Hypothalamus (tissue), 51 donors: Measurements from ENCODE around the gene SPOCK2.

Source experiments
- DNase-seq, 51 donors: peaks; one replicate each; lab custom pipeline; 2025; lab: John Stamatoyannopoulos, UW

SPOCK2 gene

DNA sequence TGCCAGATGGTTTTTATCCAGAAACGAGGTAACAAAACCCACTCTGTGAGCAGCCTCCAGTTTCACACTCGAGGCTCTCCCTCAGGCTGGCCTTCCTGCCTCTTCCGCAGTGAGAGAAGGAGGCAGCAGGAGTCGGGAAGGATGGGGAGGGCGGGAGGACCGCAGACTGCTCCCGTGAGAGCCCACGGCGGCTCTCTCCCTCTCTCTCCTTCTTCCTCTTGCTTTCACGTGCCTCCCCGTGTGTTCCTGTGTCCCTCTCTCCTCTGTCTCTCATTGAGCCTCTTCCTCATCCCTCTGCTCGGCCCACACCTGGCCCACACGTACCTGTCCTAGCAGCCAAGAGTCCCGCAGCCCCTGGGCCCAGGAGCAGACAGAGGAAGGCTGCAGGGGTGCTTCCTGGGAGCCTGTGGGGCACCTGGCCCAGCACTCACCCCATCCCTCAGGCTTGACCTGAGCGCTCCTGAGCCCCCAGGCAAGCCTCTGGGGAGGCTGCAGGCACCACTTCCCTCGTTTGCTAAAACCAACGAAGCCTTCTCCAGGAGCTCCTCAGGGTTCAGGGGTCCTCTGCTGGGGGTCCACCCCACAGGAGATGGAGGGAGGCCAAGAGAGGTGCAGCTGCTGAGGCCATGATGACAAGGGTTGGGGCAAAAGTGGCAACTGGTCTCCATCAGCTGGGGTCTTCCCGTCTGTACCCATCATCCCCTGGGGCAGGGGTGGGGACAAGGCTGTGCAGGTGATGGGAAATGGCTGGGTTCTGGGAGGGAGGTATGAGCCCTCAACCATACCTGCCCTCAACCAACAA, 13.6 kb downstream of the SPOCK2 start:
- no peak for DNase-seq

GRCh38 chr10:72073708-72074573, 14.4 kb downstream of the SPOCK2 start:
- DNase-seq = no peak

- DNase-seq = no peak
Observed at GRCh38 chr10:72072639-72073038, 15.7 kb downstream of the SPOCK2 start.

GRCh38 chr10:72072046-72072445, 16.3 kb downstream of the SPOCK2 start:
- no peak for DNase-seq

GRCh38 chr10:72069751-72070526, 18.4 kb downstream of the SPOCK2 start:
- DNase-seq = no peak

DNA sequence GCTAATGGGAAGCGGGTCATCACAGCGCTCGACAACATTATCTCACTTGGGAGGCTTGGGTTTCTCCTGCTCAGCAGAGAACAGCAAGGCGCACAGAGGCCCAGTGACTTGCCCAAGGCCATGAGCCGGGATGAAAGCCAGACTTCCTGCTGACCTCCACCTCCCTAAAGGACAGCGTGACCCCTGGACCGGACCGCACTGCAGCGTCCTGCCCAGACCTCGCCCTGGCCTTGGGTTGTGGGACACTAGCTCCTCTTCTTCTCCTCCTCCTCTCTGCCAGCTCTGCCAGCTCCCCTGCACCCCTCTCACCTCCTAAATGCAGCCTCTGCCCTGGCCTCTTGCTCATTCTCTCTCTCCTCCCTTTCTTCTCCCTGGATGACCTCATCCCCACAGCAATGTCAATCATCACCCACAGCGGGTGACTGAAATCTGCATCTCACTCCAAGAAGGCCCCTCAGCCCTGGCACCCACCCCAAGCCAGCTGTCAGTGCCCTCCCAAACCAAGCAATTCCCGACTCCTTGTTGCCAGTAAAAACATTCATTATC, 19.4 kb downstream of the SPOCK2 start:
- no peak for DNase-seq

DNA sequence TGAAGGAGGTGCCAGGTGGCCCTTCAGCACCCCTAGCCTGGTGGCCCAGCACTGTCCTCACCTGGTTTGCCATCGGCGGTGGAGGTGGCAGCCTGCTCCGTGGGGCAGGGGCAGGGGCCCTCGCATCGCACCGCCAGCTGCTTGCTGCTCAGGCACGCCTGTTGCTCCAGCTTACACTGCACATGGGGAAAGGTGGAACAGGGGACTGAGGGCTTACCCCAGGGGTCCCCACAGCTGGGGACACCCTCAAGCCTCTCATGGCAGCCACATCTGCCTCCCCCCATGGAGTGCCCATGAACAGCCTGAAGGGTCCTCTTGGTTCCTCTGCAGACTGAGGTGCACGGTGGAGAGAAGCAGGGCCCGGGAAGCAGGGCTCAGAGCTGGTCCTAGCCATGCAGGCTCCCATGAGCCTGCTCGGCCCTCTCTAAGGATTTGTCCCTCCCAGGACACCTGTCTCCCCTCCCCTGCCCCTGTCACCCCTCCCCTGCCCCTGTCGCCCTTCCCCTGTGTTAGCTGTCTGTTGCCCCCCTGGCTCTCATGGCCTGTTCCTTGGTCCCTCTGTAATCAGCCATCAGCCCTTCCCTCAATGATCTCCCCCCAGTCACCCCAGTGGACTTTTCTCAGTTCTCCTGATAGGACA, 20.1 kb downstream of the SPOCK2 start:
- no peak for DNase-seq

- DNase-seq = no peak
Observed at GRCh38 chr10:72067463-72068125, 20.8 kb downstream of the SPOCK2 start.

DNA sequence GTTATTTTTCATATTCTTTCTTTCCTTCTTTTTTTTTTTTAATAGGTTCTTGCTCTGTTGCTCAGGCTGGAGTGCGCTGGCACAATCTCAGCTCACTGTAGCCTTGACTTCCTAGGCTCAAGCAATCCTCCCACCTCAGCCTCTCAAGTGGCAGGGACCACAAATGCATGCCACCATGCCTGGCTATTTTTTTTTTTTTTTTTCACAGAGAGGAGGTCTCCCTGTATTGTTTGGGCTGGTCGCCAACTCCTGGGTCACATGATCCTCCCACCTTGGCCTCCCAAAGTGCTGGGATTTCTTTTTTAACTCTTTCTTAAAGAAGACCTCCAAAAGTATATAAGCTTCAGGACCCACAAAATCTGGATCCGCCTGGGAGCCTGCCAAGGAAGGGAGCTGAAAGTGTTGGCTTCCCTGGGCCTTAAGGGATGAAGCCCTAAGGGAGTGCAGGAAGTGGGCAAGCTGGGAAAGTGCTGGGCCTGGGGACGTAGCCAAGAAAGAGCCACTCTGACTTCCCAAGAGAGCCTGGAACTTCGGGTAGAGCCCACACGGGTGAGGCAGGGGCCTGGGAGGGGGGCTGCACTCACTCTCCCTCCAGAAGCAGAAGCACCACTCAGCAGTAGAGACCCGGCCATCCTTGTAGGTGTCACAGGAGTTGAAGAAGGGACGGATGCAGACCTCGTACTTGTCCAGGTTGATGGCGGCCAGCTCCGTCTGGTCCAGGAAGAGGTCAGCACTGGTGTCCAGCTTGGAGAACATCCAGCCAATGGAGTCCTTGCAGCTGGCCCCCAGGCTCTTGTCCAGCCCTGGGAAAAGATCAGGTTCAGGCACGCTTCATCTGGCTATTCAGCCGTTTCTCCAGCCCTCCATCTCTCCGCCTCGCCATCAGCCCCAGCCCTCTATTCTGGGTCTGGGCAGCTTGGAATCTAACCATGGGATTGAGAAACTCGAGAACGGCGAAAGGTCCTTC, 21.8 kb downstream of the SPOCK2 start:
- DNase-seq = no peak

DNA sequence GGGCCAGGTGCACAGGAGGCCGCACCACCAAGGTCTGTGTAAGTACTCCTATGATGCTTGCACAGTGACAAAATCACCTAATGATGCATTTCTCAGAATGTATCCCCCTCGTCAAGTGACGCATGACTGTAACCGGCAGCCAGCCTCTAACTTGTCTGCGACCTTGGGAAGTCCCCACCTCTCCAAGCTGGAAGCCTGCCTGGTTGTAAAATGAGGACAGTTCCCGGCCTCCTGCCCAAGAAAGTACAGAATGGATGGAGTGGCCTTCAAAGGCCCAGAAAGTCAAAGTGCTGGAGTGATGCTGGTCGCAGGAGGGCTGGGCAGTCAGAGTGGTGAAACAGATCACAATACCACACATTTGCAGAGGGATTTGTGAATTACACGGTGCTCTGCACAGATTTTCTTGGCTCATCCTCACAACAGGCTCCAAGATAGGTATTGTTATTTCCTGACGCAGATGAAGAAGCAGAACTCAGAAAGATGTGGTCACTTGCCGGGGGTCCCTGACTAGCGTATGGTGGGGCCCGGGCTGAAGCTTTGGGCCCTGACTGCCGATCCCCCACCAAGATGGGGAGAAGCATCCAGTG, 22.8 kb downstream of the SPOCK2 start:
- DNase-seq = no peak

DNA sequence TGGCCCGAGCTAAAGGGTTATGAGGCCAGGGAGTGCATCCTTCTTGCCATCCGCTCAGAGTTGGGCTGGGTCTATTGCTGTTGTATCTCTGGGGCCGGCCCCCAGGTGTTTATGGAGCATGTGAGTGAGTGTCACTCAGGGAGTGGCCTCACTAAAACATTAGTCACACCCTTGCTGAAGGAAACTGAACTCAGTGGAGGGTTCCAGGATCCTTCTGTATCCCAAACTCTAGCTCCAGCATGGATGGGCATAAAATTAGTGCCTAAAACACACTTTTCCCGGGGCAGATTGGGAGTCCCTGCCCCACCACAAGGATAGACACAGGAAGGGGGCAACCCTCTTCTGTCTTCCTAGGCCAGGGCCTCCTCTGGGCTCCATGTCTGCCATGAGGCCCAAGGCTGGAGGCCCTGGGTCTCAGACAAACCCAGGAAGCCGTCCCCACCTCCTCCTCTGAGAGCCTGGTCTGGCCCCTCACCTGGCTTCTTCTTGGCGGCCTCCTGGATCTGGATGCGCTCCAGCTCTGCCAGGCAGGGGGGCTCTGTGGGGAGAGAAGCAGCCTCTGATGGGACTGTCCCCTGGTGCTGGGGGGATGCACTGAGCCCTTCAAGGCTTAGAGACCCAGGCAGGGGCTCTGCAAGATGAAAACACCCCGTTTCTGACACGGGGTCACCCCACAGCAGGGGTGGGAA, 24.5 kb downstream of the SPOCK2 start:
- no peak for DNase-seq

- DNase-seq = no peak
Observed at GRCh38 chr10:72062832-72063702, 25.3 kb downstream of the SPOCK2 start.

DNA sequence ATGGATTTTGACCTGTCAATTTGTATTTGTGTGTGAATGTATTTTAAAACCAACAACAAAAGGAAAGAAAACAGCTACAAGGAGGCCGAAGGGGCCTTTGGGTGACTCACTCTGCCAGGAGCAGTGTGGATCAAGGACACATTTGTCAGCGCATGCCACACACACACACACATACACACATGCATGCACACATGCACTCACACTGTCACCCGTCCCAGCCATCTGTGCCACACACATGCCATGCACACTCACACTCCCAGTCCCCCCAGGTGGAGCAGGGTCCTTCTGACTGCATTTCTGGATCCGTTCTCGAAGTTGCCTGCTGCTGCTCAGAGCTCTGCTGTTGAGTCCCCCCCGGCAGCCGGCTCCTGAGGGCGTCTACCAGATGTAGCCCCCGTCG, 26.0 kb downstream of the SPOCK2 start:
- DNase-seq = no peak

DNA sequence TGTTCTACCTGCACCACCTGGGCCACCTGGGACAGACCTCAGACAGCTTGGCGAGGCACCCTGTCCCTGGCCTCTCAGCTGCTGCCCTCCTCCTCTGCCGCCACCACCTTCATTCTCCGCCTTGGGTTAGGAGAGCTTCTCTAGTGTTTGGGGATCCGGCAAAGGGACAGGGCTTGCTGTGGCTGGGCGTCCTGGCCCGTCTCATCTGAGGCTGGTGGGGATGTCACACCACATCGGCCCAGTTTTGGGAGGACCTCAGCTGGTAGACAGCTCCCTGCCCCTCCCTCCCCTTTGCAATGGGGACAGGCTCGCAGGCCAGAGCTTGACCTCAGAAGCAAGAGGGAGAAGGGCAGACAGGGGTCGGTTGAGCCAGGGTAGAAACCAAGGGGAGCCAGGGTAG, 26.4 kb downstream of the SPOCK2 start:
- no peak for DNase-seq

GRCh38 chr10:72061491-72061890, 26.9 kb downstream of the SPOCK2 start:
- DNase-seq = no peak
